Measurements from ENCODE around the gene HPGDS. TPM values are rescaled to one million over a fixed set of nuclear protein-coding genes. Genes with fewer than 3 reads are reported as not detected.

HPGDS gene
- total and polyA plus RNA-seq, 4 donors, result 0.08 to 4.9 (median 0.18) TPM

DNA sequence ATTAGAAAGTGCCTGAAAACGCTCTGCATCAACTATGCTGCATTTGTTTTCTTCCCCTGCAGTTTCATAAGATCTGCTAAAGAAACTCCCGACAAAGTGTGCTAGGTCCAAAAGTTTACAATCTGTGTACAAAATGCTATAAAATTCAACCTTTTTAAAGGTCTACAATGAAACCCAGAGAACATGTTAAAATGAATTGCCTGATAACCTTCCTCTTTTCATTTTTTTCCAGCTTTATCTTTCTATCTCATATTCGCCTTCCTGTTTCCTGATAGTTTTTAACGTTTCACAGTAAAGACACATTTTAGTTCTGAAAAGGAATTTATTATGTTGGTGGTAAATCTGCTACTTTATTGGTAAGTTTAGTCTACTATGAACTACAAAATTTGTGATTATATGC lies 9.5 kb upstream of the HPGDS start:
- H3K9me3 ChIP-seq (ENCODE audit: control insufficient read depth in 4 of 4, low read length in 3 of 4), result no peaks in the 10 kb centered on the region
- H3K9ac ChIP-seq (ENCODE audit: low read depth in 1 of 2, low read length in 2 of 2), result no peak overlapping the region
- no peaks in the 10 kb centered on the region for H3K27me3 ChIP-seq (ENCODE audit: control insufficient read depth in 4 of 4, insufficient read depth in 4 of 4, low read length in 3 of 4)
- no peak for TF ChIP-seq RXRA (IDR thresholded peaks at IDR 0.05)
- no peak for TF ChIP-seq HNF4G (IDR thresholded peaks at IDR 0.05)
- no peak for TF ChIP-seq GABPA (IDR thresholded peaks at IDR 0.05 in 1 of 2, conservative IDR thresholded peaks at IDR 0.05 in 1 of 2)
- H3K27ac ChIP-seq (ENCODE audit: low read depth in 1 of 2, low read length in 2 of 2), result no peak overlapping the region
- H3K36me3 ChIP-seq (ENCODE audit: control insufficient read depth in 4 of 4, insufficient read depth in 3 of 4, low read depth in 1 of 4, low read length in 3 of 4), result no peaks in the 10 kb centered on the region
- no peak for DNase-seq (ENCODE audit: low spot score)
- H3K4me1 ChIP-seq (ENCODE audit: control insufficient read depth in 4 of 4, insufficient read depth in 4 of 4, low read length in 3 of 4), result no peaks in the 10 kb centered on the region
- H3K4me3 ChIP-seq (ENCODE audit: low read depth in 1 of 3, low read length in 3 of 3), result no peak overlapping the region
- WGBS, result 64% methylated on average over 4 of the region's 4 CpGs

DNA sequence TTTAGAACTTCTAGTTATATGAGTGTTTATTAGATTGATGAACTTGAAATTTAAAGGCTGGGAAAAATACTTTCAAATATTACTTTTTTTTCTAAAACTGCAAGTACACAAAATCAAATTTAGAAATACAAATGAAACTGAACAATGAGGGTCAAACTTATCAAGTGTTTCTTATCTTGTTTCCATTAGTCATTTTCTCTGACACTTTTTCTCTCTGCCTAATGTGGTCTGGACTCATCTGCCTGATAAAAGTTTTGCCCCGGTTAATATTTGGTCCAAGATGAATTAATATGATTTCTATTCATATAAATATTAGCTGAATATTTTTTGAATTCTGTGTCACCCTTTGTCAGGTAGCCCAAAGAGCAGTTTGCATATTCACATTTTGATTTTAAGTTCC lies 8.7 kb upstream of the HPGDS start:
- Histone ChIP-seq H3K4me1 (ENCODE audit: control insufficient read depth in 4 of 4, insufficient read depth in 4 of 4, low read length in 3 of 4) (no peaks in the 10 kb centered on the region), H3K36me3 (ENCODE audit: control insufficient read depth in 4 of 4, insufficient read depth in 3 of 4, low read depth in 1 of 4, low read length in 3 of 4) (no peaks in the 10 kb centered on the region), H3K4me3 (ENCODE audit: low read depth in 1 of 3, low read length in 3 of 3) (no peak overlapping the region), H3K27ac (ENCODE audit: low read depth in 1 of 2, low read length in 2 of 2) (no peak overlapping the region), H3K27me3 (ENCODE audit: control insufficient read depth in 4 of 4, insufficient read depth in 4 of 4, low read length in 3 of 4) (no peaks in the 10 kb centered on the region), H3K9ac (ENCODE audit: low read depth in 1 of 2, low read length in 2 of 2) (no peak overlapping the region), H3K9me3 (ENCODE audit: control insufficient read depth in 4 of 4, low read length in 3 of 4) (no peaks in the 10 kb centered on the region)
- no peak for TF ChIP-seq FOXA1 (IDR thresholded peaks at IDR 0.05)
- no peak for TF ChIP-seq EGR1 (IDR thresholded peaks at IDR 0.05; ENCODE audit: low read depth in 2 of 2)
- no peak for TF ChIP-seq FOXA2 (IDR thresholded peaks at IDR 0.05)
- TF ChIP-seq, protein P1, sequence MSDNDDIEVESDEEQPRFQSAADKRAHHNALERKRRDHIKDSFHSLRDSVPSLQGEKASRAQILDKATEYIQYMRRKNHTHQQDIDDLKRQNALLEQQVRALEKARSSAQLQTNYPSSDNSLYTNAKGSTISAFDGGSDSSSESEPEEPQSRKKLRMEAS (IDR thresholded peaks at IDR 0.05), result no peak
- no peak for TF ChIP-seq TAF1 (conservative IDR thresholded peaks at IDR 0.05)
- TF ChIP-seq, protein P2, sequence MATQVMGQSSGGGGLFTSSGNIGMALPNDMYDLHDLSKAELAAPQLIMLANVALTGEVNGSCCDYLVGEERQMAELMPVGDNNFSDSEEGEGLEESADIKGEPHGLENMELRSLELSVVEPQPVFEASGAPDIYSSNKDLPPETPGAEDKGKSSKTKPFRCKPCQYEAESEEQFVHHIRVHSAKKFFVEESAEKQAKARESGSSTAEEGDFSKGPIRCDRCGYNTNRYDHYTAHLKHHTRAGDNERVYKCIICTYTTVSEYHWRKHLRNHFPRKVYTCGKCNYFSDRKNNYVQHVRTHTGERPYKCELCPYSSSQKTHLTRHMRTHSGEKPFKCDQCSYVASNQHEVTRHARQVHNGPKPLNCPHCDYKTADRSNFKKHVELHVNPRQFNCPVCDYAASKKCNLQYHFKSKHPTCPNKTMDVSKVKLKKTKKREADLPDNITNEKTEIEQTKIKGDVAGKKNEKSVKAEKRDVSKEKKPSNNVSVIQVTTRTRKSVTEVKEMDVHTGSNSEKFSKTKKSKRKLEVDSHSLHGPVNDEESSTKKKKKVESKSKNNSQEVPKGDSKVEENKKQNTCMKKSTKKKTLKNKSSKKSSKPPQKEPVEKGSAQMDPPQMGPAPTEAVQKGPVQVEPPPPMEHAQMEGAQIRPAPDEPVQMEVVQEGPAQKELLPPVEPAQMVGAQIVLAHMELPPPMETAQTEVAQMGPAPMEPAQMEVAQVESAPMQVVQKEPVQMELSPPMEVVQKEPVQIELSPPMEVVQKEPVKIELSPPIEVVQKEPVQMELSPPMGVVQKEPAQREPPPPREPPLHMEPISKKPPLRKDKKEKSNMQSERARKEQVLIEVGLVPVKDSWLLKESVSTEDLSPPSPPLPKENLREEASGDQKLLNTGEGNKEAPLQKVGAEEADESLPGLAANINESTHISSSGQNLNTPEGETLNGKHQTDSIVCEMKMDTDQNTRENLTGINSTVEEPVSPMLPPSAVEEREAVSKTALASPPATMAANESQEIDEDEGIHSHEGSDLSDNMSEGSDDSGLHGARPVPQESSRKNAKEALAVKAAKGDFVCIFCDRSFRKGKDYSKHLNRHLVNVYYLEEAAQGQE (IDR thresholded peaks at IDR 0.05), result no peak
- no peak for TF ChIP-seq NR2F2 (IDR thresholded peaks at IDR 0.05)
- TF ChIP-seq, protein P3, sequence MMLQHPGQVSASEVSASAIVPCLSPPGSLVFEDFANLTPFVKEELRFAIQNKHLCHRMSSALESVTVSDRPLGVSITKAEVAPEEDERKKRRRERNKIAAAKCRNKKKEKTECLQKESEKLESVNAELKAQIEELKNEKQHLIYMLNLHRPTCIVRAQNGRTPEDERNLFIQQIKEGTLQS (IDR thresholded peaks at IDR 0.05), result no peak
- TF ChIP-seq RXRA (IDR thresholded peaks at IDR 0.05), result no peak
- TF ChIP-seq, protein P4, sequence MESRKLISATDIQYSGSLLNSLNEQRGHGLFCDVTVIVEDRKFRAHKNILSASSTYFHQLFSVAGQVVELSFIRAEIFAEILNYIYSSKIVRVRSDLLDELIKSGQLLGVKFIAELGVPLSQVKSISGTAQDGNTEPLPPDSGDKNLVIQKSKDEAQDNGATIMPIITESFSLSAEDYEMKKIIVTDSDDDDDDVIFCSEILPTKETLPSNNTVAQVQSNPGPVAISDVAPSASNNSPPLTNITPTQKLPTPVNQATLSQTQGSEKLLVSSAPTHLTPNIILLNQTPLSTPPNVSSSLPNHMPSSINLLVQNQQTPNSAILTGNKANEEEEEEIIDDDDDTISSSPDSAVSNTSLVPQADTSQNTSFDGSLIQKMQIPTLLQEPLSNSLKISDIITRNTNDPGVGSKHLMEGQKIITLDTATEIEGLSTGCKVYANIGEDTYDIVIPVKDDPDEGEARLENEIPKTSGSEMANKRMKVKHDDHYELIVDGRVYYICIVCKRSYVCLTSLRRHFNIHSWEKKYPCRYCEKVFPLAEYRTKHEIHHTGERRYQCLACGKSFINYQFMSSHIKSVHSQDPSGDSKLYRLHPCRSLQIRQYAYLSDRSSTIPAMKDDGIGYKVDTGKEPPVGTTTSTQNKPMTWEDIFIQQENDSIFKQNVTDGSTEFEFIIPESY (IDR thresholded peaks at IDR 0.05), result no peak
- no peak for TF ChIP-seq GABPA (IDR thresholded peaks at IDR 0.05 in 1 of 2, conservative IDR thresholded peaks at IDR 0.05 in 1 of 2)
- no peak for TF ChIP-seq JUND (IDR thresholded peaks at IDR 0.05)
- no peak for TF ChIP-seq YY1 (IDR thresholded peaks at IDR 0.05)
- TF ChIP-seq SP1 (IDR thresholded peaks at IDR 0.05), result no peak
- TF ChIP-seq HNF4A (conservative IDR thresholded peaks at IDR 0.05), result no peak
- TF ChIP-seq HNF4G (IDR thresholded peaks at IDR 0.05), result no peak
- TF ChIP-seq RAD21 (IDR thresholded peaks at IDR 0.05), result no peak
- TF ChIP-seq, protein P5, sequence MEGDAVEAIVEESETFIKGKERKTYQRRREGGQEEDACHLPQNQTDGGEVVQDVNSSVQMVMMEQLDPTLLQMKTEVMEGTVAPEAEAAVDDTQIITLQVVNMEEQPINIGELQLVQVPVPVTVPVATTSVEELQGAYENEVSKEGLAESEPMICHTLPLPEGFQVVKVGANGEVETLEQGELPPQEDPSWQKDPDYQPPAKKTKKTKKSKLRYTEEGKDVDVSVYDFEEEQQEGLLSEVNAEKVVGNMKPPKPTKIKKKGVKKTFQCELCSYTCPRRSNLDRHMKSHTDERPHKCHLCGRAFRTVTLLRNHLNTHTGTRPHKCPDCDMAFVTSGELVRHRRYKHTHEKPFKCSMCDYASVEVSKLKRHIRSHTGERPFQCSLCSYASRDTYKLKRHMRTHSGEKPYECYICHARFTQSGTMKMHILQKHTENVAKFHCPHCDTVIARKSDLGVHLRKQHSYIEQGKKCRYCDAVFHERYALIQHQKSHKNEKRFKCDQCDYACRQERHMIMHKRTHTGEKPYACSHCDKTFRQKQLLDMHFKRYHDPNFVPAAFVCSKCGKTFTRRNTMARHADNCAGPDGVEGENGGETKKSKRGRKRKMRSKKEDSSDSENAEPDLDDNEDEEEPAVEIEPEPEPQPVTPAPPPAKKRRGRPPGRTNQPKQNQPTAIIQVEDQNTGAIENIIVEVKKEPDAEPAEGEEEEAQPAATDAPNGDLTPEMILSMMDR (IDR thresholded peaks at IDR 0.05; ENCODE audit: low read depth, low read length, missing input control), result no peak
- no peak for DNase-seq (ENCODE audit: low spot score)
- 62% methylated on average over 1 of the region's 1 CpG for WGBS

Data from liver (tissue), 9 donors.